GM12864 (cell line): Measurements from ENCODE around the gene FGD6.
"Not testable (repeated sequence)": the region's sequence is repeated elsewhere in the genome, so short reads cannot be mapped to it uniquely, and the experiment has no call there.

Experiments used
- DNase-seq: peaks from one replicate; pipeline ENCODE4 v3.0.0-alpha.2; 2011; ENCODE audit warnings: low read depth
- H3K4me3 ChIP-seq: 2 replicates; pipeline ENCODE4 v1.5.1; 2011; ENCODE audit warnings: mild to moderate bottlenecking, low read depth, low read length, control low read depth
- TF ChIP-seq, protein P1 (sequence below): IDR thresholded peaks from 2 replicates; pipeline ENCODE4 v1.5.1; 2011; ENCODE audit warnings: low read depth, mild to moderate bottlenecking, moderate library complexity, low read length, control low read depth, inconsistent platforms; ENCODE audit errors: missing control alignments

The FGD6 gene

DNA sequence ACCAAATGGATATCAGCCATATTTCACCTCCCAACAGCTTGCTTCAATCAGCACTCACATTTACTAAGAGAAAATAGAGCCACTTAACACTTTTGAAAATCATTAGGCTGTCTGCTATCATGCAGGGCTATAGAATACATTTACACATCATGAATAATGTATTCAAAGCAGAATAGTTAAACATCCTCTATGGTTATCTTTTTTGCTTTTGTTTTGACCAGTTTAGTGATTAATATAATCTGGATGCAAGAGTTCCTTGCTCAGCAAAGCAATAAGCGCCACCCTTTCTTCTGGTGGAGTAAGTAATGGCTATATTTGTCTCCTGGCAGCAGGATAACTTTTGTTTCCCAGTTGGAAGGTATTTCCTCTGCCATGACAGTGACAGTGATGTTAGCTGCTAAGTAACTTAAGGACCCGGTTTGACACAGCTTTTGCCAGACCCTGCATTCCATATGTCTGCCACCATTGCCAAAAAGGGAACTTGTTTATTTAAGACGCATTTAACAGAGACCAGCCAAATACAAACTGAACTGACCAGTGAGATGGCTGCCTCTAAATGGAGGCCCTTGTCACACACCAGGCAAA, 73.6 kb downstream of the FGD6 start:
- TF ChIP-seq, protein P1, sequence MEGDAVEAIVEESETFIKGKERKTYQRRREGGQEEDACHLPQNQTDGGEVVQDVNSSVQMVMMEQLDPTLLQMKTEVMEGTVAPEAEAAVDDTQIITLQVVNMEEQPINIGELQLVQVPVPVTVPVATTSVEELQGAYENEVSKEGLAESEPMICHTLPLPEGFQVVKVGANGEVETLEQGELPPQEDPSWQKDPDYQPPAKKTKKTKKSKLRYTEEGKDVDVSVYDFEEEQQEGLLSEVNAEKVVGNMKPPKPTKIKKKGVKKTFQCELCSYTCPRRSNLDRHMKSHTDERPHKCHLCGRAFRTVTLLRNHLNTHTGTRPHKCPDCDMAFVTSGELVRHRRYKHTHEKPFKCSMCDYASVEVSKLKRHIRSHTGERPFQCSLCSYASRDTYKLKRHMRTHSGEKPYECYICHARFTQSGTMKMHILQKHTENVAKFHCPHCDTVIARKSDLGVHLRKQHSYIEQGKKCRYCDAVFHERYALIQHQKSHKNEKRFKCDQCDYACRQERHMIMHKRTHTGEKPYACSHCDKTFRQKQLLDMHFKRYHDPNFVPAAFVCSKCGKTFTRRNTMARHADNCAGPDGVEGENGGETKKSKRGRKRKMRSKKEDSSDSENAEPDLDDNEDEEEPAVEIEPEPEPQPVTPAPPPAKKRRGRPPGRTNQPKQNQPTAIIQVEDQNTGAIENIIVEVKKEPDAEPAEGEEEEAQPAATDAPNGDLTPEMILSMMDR, result no peak
- DNase-seq, result no peak
- H3K4me3 ChIP-seq, result no peak overlapping the region

GRCh38 chr12:95142431-95143151, 74.7 kb downstream of the FGD6 start:
- DNase-seq, result no peak
- TF ChIP-seq, protein P1, result no peak
- H3K4me3 ChIP-seq, result no peak overlapping the region

GRCh38 chr12:95141310-95141709, 76.0 kb downstream of the FGD6 start:
- no peak overlapping the region for H3K4me3 ChIP-seq
- DNase-seq, result no peak
- TF ChIP-seq, protein P1, result no peak

GRCh38 chr12:95138031-95138430, 79.2 kb downstream of the FGD6 start:
- H3K4me3 ChIP-seq, DNase-seq: not testable (repeated sequence)

GRCh38 chr12:95136598-95136997, 80.7 kb downstream of the FGD6 start:
- no peak overlapping the region for H3K4me3 ChIP-seq
- TF ChIP-seq, protein P1, result no peak
- DNase-seq, result no peak

DNA sequence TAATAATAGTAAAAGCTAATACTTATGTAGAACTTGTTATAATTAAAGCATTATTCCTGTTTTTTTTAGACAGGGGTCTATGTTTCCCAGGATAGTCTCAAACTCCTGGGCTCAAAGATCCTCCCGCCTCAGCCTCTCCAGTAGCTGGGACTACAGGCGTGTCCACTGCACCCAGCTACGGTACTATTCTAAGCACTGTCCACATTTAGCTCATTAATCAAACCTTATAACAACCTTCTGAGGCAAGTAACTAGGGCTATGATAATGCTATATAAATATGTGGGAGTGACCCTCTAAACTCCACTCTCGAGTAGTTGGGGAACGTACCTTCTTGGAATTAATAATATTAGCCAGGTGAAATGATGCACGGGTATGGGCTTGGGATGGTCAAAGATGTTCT, 83.2 kb downstream of the FGD6 start:
- TF ChIP-seq, protein P1, result no peak
- DNase-seq, result no peak

DNA sequence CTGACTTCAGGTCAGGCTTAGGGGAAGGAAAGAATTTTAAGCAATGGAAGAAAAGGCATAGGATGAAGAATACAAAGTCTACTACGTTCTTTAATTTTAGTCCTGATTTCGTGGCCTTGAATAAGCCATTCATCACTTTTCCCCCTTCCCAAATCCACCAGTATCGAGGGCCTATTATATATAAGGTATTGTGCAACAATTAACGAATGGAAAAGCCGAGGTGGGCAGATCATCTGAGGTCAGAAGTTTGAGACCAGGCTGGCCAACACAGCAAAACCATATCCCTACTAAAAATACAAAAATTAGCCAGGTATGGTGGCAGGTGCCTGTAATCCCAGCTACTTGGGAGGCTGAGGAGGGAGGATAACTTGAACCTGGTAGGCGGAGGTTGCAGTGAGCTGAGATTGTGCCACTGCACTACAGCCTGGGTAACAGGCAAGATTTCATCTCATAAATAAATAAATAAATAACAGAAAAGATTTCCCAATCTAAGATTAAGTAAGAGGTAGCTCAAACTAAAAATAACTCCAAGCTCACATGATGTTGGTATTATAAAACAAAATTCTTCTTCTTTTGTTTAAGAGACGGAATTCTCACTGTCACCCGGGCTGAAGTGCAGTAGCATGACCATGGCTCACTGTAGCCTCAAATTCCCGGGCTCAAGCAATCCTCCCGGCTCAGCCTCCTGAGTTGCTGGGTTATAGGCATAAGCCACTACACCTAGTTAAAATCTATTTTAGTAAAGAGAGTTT, 85.5 kb downstream of the FGD6 start:
- TF ChIP-seq, protein P1, result no peak
- H3K4me3 ChIP-seq, result no peak overlapping the region
- DNase-seq, result no peak

More for the DNA sequence above, 83.2 kb downstream of the FGD6 start:
- no peak overlapping the region for H3K4me3 ChIP-seq
